IPS-20b (cell line): ENCODE data around the gene PPRC1.

Experiments used
- H3K27ac ChIP-seq: one replicate; pipeline ENCODE4 v1.5.1; 2013; ENCODE audit warnings: low read length
- H3K27me3 ChIP-seq: 2 replicates; pipeline ENCODE4 v1.6.1; 2013; ENCODE audit warnings: mild to moderate bottlenecking, low read length, inconsistent platforms; ENCODE audit not compliant: insufficient read depth
- H3K36me3 ChIP-seq: 2 replicates; pipeline ENCODE4 v1.6.1; 2013; ENCODE audit warnings: low read depth, mild to moderate bottlenecking, inconsistent platforms, low read length, moderate library complexity; ENCODE audit not compliant: insufficient read depth
- H3K4me1 ChIP-seq: 2 replicates; pipeline ENCODE4 v1.6.1; 2013; ENCODE audit warnings: mild to moderate bottlenecking, control low read depth, inconsistent platforms, low read length, moderate library complexity; ENCODE audit not compliant: insufficient read depth
- H3K4me3 ChIP-seq: 2 replicates; pipeline ENCODE4 v1.5.1; 2013; ENCODE audit warnings: mild to moderate bottlenecking, low read length, inconsistent platforms
- H3K9ac ChIP-seq: 2 replicates; pipeline ENCODE4 v1.6.1; 2013; ENCODE audit warnings: low read depth, mild to moderate bottlenecking, inconsistent platforms, low read length, moderate library complexity
- H3K9me3 ChIP-seq: 2 replicates; pipeline ENCODE4 v1.6.1; 2013; ENCODE audit warnings: mild to moderate bottlenecking, low read depth, low read length, inconsistent platforms; ENCODE audit not compliant: insufficient read depth

PPRC1 gene

DNA sequence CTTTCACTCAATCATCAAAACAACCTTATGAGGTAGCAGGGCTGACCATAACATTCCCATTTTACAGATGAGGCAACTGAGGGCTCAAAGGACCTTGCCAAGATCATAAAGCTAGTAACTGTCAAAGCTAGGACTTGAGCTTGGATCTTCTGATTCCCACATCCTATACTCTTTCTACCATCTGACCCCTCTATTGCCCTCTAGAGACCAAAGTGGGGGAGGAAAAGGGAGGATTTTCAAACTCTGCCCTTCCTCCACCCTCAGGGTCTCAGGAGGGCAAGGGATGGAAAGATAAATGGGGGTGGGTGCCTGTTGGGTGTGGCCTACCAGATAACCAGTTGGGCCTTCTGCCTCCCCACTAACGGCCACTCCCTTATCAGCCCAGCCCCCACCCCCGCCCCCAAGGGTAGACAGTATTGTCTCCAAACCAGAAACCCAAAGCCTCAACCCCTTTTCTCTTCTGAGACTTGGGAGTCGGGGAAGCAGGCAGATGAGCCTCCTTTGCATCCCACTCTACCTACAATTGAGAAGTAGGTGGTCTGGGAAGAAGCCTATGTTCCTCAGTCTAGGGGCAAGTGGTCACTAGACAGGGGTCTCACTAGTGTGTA, 20.5 kb upstream of the PPRC1 start:
- H3K4me3 ChIP-seq = peak overlapping the region; percentile 89
- peaks cover 34% of the 10 kb centered on the region for H3K4me1 ChIP-seq
- H3K27me3 ChIP-seq = no peaks in the 10 kb centered on the region
- no peak overlapping the region for H3K9ac ChIP-seq
- no peaks in the 10 kb centered on the region for H3K9me3 ChIP-seq
- H3K27ac ChIP-seq = no peak overlapping the region
- peaks cover 46% of the 10 kb centered on the region for H3K36me3 ChIP-seq

DNA sequence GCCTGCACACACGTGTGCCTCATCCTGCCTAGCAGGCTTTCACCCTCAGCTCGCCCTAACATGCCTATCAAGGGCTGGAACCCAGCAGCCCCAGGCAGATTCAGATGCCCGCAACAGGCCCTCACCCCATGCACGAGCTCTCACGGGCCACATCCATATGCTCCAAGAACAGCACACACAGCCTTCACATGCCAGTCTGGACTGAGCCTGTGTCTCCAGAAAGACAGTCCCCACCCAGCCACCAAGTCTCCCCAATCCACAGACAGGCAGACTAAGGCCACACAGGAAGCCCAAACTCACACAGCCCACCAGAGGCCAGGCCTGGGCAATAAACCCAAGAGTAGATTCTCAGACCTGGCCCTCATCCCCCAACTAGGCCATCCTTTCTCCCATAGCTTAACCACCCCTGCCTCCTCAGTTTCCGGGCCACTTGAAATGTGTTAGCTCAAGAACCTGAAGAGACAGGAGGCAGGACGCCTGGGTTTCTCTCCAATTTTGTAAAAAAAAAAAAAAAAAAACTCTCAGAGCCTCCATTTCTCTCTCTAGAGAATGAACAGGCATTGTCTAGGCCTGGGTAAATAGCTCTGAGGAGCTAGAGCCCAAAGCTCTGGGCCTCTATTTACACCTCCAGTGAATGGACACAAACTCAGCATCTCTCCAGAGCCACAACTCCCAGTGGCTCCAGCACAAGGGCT, 19.4 kb upstream of the PPRC1 start:
- Histone ChIP-seq H3K4me3 (peak overlapping the region; percentile 89), H3K36me3 (peaks cover 36% of the 10 kb centered on the region), H3K9me3 (no peaks in the 10 kb centered on the region), H3K4me1 (peaks cover 44% of the 10 kb centered on the region), H3K27ac (peak overlapping the region; percentile 52), H3K27me3 (no peaks in the 10 kb centered on the region), H3K9ac (peak overlapping the region; percentile 90; the same call in 1 of the 2 replicates)

DNA sequence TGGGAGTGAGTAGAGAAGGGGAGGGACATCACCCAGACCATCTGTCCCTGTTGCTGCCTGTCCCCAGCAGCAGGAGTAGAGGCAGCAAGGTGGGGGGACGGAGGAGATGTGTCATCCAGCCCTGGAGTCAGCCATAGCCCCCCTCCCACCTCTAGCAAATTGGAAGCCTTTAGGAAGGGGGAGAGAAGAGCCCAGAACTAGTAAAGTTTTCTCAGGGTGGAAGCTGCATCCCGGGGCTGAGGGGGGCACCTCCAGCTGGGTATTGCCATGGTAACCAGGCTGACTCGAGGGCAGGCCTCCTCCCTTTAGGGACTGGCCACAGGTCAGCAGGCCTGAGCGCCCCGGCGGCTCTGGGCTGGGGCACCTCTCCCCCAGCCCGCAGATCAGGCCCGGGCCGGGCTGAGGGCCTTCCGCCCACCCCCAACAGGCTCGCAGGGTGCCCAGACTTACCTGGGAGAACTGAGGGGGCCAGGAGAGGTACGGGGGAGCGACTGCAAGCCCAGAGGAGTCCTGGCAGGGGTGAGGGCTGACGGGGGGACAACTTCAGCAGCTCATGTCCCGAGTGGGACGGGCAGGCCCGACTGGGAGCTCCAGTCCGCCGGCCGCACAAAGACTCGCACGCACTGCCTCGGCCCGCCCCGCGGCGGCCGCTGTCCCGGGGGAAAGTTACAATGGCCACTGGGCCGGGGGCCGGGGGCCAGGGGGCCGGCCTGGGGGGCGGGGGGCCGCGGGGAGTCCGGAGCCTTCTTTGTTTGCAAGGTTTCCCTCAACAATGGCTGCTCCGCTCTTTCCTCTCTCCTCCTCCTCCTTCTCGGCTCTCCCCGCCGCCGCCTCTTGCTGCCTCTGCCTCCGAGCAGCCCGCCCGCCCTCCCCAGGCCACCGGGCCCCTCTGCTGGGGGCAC, 18.6 kb upstream of the PPRC1 start:
- H3K27ac ChIP-seq = peak overlapping the region; percentile 52
- H3K27me3 ChIP-seq = no peaks in the 10 kb centered on the region
- peak overlapping the region; percentile 89 for H3K4me3 ChIP-seq
- peak overlapping the region; percentile 90 for H3K9ac ChIP-seq
- peaks cover 48% of the 10 kb centered on the region for H3K4me1 ChIP-seq
- H3K36me3 ChIP-seq = peaks cover 28% of the 10 kb centered on the region
- no peaks in the 10 kb centered on the region for H3K9me3 ChIP-seq

DNA sequence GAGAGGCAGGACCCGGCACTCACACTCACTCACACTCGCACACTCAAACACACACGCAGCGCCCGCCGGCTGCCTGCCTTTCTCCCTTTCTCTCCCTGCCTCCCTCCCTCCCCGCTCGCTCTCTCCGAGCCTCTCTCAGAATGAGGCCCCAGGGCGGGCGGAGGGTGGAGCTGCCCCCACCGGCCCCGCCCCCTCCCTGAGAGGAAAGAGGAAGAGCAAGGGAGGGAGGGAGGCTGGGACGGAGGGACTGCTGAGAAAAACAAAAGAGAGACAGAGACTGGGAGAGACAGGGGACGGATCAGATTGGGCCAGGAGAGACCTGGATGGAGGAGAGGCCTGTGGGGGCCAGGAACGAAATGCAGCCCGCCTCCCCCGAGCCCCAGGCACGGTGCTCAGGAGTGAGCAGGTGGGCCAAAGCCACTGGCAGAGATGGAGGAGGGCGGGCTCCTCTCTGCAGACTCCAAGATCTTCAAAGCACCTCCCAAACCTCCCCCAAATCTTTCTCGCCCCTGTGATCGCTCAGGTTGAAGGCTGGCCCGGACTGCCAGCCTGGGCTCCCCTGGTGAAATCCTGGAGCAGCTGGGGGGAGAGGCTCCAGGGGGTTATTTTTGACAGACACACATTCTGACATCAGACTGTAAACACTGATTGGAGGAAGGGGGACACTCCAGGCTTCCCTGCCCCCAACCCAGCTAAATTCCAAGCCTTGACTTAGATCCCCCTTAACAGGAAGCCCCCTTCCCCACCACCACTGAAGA, 17.8 kb upstream of the PPRC1 start:
- H3K9ac ChIP-seq = peak overlapping the region; percentile 57; the same call in 1 of the 2 replicates
- peaks cover 48% of the 10 kb centered on the region for H3K4me1 ChIP-seq
- H3K9me3 ChIP-seq = no peaks in the 10 kb centered on the region
- peak overlapping the region; percentile 65 for H3K4me3 ChIP-seq
- peaks cover 20% of the 10 kb centered on the region for H3K36me3 ChIP-seq
- no peaks in the 10 kb centered on the region for H3K27me3 ChIP-seq
- peak overlapping the region; percentile 30 for H3K27ac ChIP-seq

DNA sequence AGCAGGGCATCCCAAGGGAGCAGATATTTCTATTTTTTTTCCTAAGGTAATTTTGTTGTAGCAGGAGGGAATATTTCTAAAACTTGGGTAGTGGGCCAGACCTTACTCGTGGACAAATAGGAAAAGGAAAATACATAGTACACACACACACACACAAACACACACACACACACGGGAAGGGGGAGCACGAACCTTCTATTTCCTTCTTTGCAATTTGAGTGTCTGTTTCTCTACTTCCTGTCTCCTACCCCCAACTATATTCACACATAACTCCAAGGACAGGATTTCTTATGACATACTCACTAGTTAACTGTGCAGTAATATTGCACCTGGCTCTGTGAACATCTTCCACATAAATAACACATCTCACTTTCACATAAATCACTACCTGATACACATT, 17.1 kb upstream of the PPRC1 start:
- Histone ChIP-seq H3K4me1 (peaks cover 48% of the 10 kb centered on the region), H3K27ac (peak overlapping the region; percentile 30), H3K9ac (peak overlapping the region; percentile 57; the same call in 1 of the 2 replicates), H3K36me3 (peaks cover 13% of the 10 kb centered on the region), H3K27me3 (no peaks in the 10 kb centered on the region), H3K9me3 (no peaks in the 10 kb centered on the region), H3K4me3 (peak overlapping the region; percentile 65)

DNA sequence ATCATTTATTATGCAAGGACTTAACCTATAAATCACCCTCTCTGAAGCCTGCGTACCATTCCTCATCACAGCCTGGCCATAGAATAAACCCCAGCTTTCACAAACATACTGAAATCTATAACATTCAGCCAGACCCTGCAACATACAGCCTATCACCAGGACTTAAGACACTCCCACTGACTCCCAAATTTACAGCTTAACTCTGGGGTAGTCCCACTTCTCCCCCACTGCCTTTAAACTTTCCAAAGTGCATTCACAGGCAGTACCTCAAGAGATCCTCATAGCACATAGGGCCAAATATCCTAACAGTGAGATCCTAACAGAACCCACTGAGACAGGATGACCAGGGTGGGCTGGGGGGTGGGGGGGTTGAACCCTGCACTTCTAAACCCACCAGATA, 16.2 kb upstream of the PPRC1 start:
- H3K4me3 ChIP-seq = peak overlapping the region; percentile 82; the same call in 1 of the 2 replicates
- peak overlapping the region; percentile 59; the same call in 1 of the 2 replicates for H3K9ac ChIP-seq
- peaks cover 4% of the 10 kb centered on the region; the same call in 1 of the 2 replicates for H3K36me3 ChIP-seq
- no peak overlapping the region for H3K27ac ChIP-seq
- peaks cover 49% of the 10 kb centered on the region for H3K4me1 ChIP-seq
- no peaks in the 10 kb centered on the region for H3K27me3 ChIP-seq
- no peaks in the 10 kb centered on the region for H3K9me3 ChIP-seq

DNA sequence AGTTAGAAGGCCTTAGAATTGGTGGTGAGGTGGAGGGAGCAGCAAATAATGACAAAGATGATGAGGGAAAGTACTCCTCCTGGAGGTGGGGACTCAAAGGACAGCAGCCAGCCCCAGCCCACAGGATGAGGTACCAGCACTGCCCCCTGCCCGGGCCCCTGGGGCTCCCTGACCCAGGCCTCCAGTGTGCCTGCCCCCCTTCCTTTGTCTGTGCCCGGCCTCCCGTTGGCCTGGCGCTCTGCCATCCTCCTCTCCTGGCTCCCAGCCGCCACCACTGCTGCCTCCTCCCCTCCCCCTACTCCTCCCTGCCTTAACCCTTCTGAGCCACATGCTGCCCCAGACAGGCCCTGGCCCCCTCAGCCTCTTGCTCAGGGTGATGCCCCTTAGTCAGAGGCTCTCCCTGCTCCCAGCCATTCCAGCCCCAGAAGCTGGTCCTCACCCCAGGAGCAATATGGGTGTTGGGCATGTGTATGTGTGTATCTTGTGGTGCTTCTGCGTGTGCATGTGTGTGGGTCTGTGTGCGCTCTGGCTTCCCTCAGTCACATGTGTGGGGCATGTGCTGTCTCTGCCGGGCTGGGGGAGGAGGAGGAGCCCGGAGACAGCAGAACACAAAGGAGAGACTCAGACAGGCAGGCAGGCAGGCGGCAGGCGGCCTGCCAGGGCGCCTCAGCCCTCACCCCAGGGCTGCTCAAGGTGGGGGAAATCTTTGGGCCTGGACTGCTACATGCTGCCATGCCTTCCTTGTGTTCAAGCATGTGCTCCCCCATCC, 15.3 kb upstream of the PPRC1 start:
- H3K4me1 ChIP-seq = peaks cover 56% of the 10 kb centered on the region
- H3K27me3 ChIP-seq = no peaks in the 10 kb centered on the region
- peak overlapping the region; percentile 59; the same call in 1 of the 2 replicates for H3K9ac ChIP-seq
- H3K9me3 ChIP-seq = no peaks in the 10 kb centered on the region
- H3K36me3 ChIP-seq = no peaks in the 10 kb centered on the region
- peak overlapping the region; percentile 82 for H3K4me3 ChIP-seq
- peak overlapping the region; percentile 4 for H3K27ac ChIP-seq

DNA sequence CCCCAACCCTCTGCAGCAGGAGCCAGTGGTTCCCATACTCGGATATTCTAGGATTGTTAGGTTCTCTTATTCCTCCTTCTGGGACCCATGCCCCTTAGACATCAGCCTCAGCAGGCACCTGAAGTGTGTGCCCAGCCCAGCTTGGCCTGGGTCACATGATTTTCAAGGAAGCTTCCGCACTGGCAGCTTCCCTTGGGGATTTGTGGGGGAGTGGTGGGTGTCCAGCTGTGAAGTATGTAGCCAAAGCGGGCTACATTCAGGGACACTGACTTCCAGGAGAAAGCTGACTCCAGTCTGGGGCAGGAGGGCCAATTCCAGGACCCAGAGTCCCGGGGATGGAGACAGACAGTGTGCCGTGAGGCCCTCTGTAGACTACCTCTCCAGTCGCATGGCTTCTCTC, 14.0 kb upstream of the PPRC1 start:
- H3K27me3 ChIP-seq = no peaks in the 10 kb centered on the region
- H3K4me1 ChIP-seq = peaks cover 50% of the 10 kb centered on the region
- no peaks in the 10 kb centered on the region for H3K36me3 ChIP-seq
- peak overlapping the region; percentile 82 for H3K4me3 ChIP-seq
- H3K27ac ChIP-seq = no peak overlapping the region
- peak overlapping the region; percentile 59; the same call in 1 of the 2 replicates for H3K9ac ChIP-seq
- no peaks in the 10 kb centered on the region for H3K9me3 ChIP-seq

DNA sequence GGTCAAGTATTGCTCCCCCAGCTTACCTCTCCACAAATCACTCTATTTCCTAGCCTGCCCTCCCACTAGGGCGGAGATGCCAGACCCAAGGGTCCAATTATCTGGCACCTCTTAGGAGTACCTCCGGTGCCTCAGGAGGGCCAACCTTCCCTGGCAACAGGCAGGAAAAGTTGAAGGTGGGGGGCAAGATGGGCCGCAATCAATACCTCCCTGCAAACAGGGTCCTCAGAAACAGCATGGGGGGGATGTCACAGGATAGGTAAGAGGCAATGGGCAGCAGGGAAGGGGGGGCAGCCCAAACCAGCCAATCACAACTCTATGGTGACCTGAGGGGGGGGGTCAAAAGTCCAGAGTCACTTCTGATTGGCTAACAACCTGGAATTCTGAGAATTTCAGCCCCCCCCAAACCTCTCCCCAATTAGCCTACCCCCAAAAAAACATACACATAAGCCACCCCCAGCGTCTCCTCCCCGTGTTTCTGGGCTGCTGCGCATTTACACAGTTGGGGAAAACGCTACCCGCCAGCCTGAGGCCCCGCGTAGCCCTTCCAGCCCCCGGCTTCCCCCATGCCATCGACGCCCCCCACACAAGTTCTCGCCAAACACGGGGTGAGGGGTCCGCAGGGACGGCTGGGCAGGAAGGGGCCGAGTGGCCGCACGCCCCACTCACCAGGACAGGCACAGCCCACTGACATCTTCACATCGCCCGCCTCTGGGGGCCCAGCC, 13.3 kb upstream of the PPRC1 start:
- no peak overlapping the region for H3K27ac ChIP-seq
- peaks cover 50% of the 10 kb centered on the region for H3K4me1 ChIP-seq
- H3K9me3 ChIP-seq = no peaks in the 10 kb centered on the region
- no peaks in the 10 kb centered on the region for H3K27me3 ChIP-seq
- H3K36me3 ChIP-seq = no peaks in the 10 kb centered on the region
- peak overlapping the region; percentile 82 for H3K4me3 ChIP-seq
- peak overlapping the region; percentile 59; the same call in 1 of the 2 replicates for H3K9ac ChIP-seq
